NAMALWA (cell line): ENCODE measurements around the gene PTGDS.
A peak's percentile ranks its signal among the peaks of the same experiment; 100 is the strongest.

Experiments
- DNase-seq: peaks from one replicate; pipeline ENCODE4 v3.0.0-alpha.2; 2015; ENCODE audit warnings: low spot score

Gene PTGDS

GRCh38 chr9:136946228-136947027, 30.9 kb upstream of the PTGDS start:
- DNase-seq = no peak

DNA sequence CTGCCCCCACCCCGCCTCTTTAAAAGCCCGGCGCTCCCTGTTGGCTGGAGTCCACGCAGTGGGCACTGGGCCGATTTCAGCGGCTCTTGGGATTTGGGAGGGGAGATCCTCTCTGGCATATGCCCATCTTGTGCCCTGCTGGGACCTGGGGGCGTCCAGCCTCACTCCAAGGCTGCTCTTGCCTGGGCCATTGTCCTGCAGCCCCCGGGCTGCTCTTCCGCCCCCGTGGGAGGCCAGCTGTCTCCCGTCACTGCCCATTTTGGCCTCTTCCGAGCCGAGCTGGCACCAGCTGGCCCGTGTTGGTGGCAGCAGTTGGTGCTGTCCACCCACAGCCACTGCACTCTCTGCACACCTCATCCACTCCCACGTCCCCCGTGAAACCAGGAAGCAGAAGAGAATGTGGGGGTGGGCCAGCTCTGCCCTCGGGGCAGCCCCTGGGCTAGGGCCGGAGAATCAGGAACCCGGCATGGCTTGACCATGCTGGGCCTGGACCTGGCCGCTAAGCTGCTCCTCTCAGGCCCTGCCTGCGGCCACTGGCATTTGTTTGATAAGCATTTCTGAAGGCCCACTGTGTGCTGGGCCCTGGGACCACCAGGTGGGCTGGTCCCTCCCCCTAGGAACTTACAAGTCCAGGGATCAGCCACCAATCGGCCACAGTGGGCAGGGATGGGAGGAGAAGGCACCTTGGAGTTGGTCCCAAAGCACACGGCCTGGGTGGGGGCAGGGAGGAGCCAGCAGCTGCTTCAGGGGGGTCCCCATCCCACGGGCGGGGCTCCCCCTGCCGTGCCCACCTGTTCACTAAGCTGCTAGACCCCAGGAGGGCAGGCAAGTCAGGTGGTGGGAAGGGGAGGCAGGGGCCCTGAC, 30.0 kb upstream of the PTGDS start:
- DNase-seq = no peak

GRCh38 chr9:136947955-136948510, 29.3 kb upstream of the PTGDS start:
- DNase-seq = peak; percentile 42

DNA sequence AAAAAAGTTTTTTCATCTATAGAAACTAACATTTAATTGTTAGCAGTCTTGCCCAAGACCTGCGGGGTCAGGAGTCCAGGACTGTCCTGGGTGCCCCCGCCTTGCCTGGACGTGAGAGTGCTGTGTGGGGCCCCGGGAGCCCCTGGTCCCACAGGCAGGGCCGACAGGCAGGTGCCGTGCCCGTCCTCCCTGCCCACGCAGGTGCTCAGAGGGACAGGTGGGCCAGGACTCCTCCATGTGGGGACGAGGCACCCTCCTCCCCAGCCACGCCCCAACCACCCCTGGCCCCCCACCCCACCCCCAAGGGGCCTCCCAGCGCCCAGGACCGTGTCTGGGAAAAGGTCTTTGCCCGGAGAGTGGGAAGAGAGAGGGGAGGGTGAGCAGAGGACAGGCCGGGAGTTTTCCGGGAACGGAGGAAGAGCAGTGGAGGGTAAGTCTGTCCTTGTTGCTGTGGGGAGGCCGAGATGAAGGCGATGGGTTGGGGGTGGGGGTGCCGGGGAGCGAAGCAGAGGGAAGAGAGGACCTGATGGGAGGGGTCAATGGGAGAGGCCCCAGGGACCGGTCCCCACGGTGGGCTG, 28.0 kb upstream of the PTGDS start:
- no peak for DNase-seq

- DNase-seq = peak; percentile 97
Measured at GRCh38 chr9:136949817-136950655, 27.3 kb upstream of the PTGDS start.

DNA sequence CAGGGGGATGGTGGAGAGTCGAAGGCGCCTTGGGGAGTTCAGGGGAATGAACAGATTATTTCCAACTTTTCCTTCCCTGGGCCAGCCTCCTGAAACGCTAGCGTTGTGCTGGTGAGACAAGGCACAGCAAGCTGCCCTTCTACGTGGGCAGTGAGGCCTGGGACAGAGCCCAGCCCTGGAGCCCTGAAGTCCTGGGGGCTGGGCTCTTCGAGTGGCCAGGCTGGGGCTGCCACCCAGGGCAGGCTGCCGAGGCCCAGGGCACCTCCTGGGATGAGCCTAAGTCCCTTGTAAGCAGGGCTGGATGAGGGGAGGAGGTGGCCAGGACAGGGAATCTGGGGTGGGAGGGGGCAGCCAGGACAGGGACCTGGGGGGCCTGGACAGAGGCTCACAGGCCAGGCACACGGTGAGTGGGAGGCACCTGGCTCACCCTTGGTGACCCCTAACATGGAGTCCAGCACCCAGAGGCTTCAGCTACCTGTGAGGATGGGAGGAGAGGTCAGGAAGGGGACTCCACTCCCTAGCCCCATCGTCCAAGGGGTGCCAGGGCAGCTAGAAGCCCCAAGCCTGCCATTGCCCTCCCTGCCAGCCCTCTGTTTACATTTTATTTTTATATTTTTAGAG, 26.5 kb upstream of the PTGDS start:
- no peak for DNase-seq

- DNase-seq = no peak
Measured at GRCh38 chr9:136951541-136952320, 25.6 kb upstream of the PTGDS start, which contains the start of gene LCN12. Gene LCN12 (plus strand): TSS chr9:136952273. CDS start chr9:136952328, 55 bp downstream.

GRCh38 chr9:136952321-136952850, 24.9 kb upstream of the PTGDS start:
- DNase-seq = no peak

DNA sequence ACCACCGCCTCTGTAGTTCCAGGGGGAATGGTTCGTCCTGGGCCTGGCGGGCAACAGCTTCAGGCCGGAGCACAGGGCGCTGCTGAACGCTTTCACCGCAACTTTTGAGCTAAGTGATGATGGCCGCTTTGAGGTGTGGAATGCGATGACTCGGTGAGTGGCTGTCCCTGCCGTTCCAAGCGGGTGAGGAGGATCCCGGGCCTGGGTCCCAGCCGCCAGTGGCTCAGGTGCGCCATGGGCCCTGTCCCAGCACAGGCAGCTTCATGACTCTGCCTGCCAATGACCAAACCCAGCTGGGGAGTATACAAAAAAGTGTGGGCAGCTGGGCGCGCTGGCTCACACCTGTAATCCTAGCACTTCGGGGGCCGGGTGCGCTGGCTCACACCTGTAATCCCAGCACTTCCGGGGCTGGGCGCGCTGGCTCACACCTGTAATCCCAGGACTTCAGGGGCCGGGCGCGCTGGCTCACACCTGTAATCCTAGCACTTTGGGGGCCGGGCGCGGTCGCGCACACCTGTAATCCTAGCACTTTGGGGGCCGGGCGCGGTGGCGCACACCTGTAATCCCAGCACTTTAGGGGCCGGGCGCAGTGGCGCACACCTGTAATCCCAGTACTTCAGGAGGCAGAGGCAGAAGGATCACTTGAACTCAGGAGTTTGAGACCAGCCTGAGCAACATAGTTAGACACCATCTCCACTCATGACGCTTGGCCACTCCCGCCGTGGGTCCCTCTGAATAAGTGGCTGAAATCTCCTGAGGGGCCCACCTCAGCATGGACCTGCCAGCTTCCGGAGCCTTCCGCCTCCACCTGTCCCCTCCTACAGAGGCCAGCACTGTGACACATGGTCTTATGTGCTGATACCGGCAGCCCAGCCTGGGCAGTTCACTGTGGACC, 24.2 kb upstream of the PTGDS start:
- no peak for DNase-seq

DNA sequence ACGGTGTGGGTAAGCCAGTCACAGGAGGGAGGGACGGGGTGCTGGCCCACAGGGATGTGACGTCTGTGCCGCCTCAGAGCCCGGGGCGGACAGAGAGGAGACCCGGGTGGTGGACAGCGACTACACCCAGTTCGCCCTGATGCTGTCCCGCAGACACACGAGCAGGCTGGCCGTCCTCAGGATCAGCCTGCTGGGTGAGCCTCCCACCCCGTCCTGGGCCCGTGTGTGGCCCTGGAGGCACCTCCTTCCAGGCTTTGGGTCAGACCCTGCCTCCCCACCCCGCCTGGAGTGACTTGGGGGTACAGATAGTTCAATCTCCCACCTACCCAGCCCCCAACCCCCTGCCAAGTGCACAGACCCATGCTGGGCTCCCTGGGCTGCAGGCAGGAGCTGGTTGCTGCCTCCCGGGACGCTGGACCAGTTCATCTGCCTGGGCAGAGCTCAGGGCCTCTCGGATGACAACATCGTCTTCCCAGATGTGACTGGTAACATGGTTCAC, 23.5 kb upstream of the PTGDS start:
- no peak for DNase-seq

- no peak for DNase-seq
Measured at GRCh38 chr9:136954270-136955083, 22.8 kb upstream of the PTGDS start.

DNA sequence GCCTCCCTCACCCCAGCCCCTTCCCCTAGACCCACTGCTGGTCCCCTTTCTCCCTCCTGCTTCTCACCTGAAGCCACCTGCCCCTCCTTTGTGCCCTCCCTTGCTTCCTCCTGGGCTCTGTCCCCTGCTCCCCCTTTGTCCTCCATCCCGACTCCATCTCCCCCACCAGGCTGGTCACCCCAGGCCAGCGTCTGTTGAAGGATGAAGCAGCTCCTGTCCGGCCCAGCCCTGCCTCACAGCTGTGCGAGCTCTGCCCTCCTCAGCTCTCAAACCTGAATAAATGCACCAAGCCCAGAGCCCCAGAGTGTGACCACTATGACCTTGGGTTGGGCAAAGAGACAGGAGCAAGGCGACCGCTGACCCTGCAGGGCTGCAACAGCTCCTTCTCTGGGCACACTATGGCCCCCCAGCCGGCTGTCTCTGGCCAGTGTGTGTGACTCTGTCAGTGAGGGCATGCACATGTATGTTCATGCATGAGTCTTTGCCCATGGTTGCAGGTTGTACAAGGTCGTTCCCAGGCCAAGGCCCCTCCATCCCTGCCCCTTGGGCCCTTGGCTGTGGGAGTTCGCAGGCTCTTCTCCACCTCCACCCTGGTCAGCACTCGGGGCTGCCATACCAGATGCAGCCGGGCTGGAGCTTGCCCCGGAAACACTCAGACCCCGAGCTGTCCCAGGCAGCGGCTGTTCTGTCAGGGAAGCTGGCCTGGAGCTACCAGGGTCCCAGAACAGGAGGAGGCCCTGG, 21.9 kb upstream of the PTGDS start:
- DNase-seq = no peak

DNA sequence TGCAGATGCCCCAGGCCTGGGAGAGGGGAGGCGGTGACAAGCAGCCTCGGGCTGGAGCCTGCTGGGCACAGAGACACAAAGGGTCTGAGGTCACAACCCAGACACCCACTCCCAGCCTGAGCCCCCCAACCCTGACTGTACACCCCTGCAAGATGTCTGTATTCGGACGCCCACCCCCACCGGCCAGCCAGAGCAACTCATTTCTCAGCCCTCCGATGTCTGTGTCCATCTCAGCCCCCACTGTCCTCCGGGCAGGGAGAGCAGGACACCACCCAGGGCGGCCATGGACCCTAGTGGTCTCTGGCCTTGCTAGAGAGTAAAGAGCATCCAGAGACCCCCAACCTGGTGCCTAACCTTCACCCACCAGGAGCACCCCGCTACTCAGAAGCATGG, 21.4 kb upstream of the PTGDS start:
- no peak for DNase-seq

GRCh38 chr9:136956604-136957003, 20.7 kb upstream of the PTGDS start:
- DNase-seq = no peak

GRCh38 chr9:136957461-136957860, 19.8 kb upstream of the PTGDS start:
- no peak for DNase-seq

GRCh38 chr9:136957901-136958300, 19.4 kb upstream of the PTGDS start:
- DNase-seq = no peak

- no peak for DNase-seq
Measured at GRCh38 chr9:136958473-136958872, 18.8 kb upstream of the PTGDS start.
